Bronchial epithelial cell (primary cell): ENCODE measurements around the gene VSX2. TPM values are rescaled to one million over a fixed set of nuclear protein-coding genes. Genes with fewer than 3 reads are reported as not detected.
A peak's percentile ranks its signal among the peaks of the same experiment; 100 is the strongest.

Source experiments
- DNase-seq: peaks from one replicate; pipeline ENCODE4 v3.0.0-alpha.2; 2010; ENCODE audit warnings: low read depth
- FAIRE-seq: peaks from 2 replicates; lab custom pipeline; 2011; peaks lifted over from hg19 to GRCh38; lab: Jason Lieb, UNC
- H3K27me3 ChIP-seq: 2 replicates; pipeline ENCODE4 v1.5.1; 2011; ENCODE audit warnings: low read length; ENCODE audit not compliant: control insufficient read depth, insufficient read depth
- H3K36me3 ChIP-seq: 2 replicates; pipeline ENCODE4 v1.5.1; 2011; ENCODE audit warnings: low read length; ENCODE audit not compliant: control insufficient read depth, insufficient read depth
- H3K4me3 ChIP-seq: 2 replicates; pipeline ENCODE4 v1.5.1; 2011; ENCODE audit warnings: mild to moderate bottlenecking, low read depth, low read length, control low read depth
- CTCF ChIP-seq: IDR thresholded peaks from 2 replicates; pipeline ENCODE4 v1.5.1; 2011; ENCODE audit warnings: mild to moderate bottlenecking, moderate library complexity, low read length, control low read depth, inconsistent platforms; ENCODE audit not compliant: insufficient read depth, severe bottlenecking
- total RNA-seq: library from RNA; depleted of rRNA; stranded (reverse); fragments of >200 nt; gene quantifications from 2 replicates; pipeline ENCODE4 v1.2.1, GENCODE V29; 2014

The VSX2 gene
- total RNA-seq, 1 donor from 2014 or later, result not detected

DNA sequence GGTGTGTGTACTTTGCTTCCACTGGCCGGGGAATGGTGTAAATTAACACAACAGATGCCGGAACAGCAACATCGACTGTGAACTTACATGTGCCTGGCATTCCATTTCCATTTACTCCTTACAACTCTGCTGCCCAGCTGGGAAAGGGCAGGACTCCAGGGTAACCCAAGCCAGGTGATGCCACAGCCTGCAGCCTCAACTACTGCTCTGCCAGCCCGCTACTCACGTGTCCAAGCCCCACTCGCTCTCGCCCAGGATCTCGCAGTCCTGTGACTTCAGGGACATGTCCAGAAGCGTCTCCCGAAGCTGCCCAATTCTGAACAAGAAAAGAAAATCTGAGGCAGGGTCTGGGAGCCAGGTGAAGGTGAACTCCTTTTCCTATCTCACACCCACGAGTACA, 52.8 kb downstream of the VSX2 start:
- Histone ChIP-seq H3K27me3 (no peaks in the 10 kb centered on the region), H3K4me3 (no peak overlapping the region), H3K36me3 (peaks cover 23% of the 10 kb centered on the region)
- TF ChIP-seq CTCF, result no peak
- no peak for DNase-seq
- FAIRE-seq, result peak; percentile 32

DNA sequence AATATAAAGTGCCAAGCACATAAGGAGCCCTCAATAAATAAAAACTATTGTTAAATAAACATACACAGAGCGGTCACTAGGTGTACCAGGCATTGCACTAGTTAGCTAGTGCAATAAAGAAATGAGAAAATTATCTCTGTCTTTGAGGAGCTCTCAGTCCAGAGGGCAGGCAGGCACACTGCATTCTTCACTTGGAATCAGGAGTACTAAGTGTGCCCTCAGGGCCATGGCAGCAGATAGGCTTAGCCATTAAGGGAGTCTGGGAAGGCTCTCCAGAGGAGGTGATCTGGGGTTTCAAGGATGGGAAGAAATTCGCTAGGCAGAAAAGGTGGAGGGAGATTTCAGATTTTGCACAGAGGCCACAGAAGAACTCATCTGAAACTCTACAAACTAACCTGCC, 54.4 kb downstream of the VSX2 start:
- H3K36me3 ChIP-seq, result peaks cover 25% of the 10 kb centered on the region
- no peak for DNase-seq
- TF ChIP-seq CTCF, result no peak

DNA sequence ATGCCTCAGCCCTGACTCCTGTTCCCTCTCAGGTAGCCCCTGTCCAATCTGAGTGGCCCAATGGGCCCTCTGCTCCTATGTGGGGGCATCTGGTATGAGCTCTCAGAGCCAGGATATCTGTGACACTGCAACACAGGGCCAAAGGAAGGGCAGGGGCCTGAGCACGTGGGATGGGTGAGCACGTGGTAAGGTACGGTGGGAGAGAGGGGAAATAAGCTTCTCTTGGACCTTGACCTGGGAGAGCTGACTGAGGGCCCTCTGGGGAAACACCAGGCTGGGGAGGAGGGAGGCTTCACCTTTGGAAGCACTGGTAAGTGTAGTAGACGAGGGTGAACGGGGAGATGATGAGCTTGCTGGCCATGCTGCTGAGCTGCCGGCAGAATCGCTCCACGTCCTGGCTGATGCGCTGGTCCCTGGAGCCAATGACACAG, 56.8 kb downstream of the VSX2 start:
- no peak overlapping the region for H3K4me3 ChIP-seq
- H3K36me3 ChIP-seq, result peaks cover 19% of the 10 kb centered on the region
- no peak for TF ChIP-seq CTCF
- DNase-seq (no peak), FAIRE-seq (no peak)
- no peaks in the 10 kb centered on the region for H3K27me3 ChIP-seq

More for the DNA sequence above, 54.4 kb downstream of the VSX2 start:
- Histone ChIP-seq H3K4me3 (no peak overlapping the region), H3K27me3 (no peaks in the 10 kb centered on the region)
- FAIRE-seq, result no peak

GRCh38 chr14:74297986-74298385, 58.7 kb downstream of the VSX2 start:
- FAIRE-seq (no peak), DNase-seq (no peak)
- no peak overlapping the region for H3K4me3 ChIP-seq
- TF ChIP-seq CTCF, result no peak
- H3K27me3 ChIP-seq, result no peaks in the 10 kb centered on the region
- peaks cover 13% of the 10 kb centered on the region for H3K36me3 ChIP-seq

GRCh38 chr14:74299061-74299545, 59.9 kb downstream of the VSX2 start:
- no peak for FAIRE-seq
- Histone ChIP-seq H3K4me3 (no peak overlapping the region), H3K27me3 (no peaks in the 10 kb centered on the region), H3K36me3 (peaks cover 13% of the 10 kb centered on the region)
- DNase-seq, result peak; percentile 12
- TF ChIP-seq CTCF, result no peak

GRCh38 chr14:74301594-74302151, 62.4 kb downstream of the VSX2 start:
- FAIRE-seq (no peak), DNase-seq (no peak)
- H3K27me3 ChIP-seq, result no peaks in the 10 kb centered on the region
- H3K4me3 ChIP-seq, result peak overlapping the region; percentile 91
- TF ChIP-seq CTCF, result no peak
- H3K36me3 ChIP-seq, result peaks cover 10% of the 10 kb centered on the region
